ENCODE results near the gene NXPH4. TPM values are rescaled to one million over a fixed set of nuclear protein-coding genes. Genes with fewer than 3 reads are reported as not detected.
A peak's percentile ranks its signal among the peaks of the same experiment; 100 is the strongest.

NXPH4 gene
- total RNA-seq, 1 donor from 2014 or later: not detected

- Mint-ChIP-seq H3K9me3 (ENCODE audit: unreplicated experiment) (no peaks in the 10 kb centered on the region), H3K4me1 (ENCODE audit: unreplicated experiment) (peaks cover 27% of the 10 kb centered on the region), H3K4me3 (ENCODE audit: unreplicated experiment) (peak overlapping the region; percentile 96), H3K27me3 (ENCODE audit: unreplicated experiment) (peaks cover 20% of the 10 kb centered on the region), H3K36me3 (ENCODE audit: low read depth, unreplicated experiment) (peaks cover 21% of the 10 kb centered on the region), H3K27ac (ENCODE audit: unreplicated experiment) (no peak overlapping the region)
- no peak for DNase-seq (ENCODE audit: low spot score)
- TF ChIP-seq, protein P1, sequence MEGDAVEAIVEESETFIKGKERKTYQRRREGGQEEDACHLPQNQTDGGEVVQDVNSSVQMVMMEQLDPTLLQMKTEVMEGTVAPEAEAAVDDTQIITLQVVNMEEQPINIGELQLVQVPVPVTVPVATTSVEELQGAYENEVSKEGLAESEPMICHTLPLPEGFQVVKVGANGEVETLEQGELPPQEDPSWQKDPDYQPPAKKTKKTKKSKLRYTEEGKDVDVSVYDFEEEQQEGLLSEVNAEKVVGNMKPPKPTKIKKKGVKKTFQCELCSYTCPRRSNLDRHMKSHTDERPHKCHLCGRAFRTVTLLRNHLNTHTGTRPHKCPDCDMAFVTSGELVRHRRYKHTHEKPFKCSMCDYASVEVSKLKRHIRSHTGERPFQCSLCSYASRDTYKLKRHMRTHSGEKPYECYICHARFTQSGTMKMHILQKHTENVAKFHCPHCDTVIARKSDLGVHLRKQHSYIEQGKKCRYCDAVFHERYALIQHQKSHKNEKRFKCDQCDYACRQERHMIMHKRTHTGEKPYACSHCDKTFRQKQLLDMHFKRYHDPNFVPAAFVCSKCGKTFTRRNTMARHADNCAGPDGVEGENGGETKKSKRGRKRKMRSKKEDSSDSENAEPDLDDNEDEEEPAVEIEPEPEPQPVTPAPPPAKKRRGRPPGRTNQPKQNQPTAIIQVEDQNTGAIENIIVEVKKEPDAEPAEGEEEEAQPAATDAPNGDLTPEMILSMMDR (IDR thresholded peaks at IDR 0.05; ENCODE audit: unreplicated experiment): no peak
Measured at GRCh38 chr12:57231276-57232021, 14.9 kb downstream of the NXPH4 start.

DNA sequence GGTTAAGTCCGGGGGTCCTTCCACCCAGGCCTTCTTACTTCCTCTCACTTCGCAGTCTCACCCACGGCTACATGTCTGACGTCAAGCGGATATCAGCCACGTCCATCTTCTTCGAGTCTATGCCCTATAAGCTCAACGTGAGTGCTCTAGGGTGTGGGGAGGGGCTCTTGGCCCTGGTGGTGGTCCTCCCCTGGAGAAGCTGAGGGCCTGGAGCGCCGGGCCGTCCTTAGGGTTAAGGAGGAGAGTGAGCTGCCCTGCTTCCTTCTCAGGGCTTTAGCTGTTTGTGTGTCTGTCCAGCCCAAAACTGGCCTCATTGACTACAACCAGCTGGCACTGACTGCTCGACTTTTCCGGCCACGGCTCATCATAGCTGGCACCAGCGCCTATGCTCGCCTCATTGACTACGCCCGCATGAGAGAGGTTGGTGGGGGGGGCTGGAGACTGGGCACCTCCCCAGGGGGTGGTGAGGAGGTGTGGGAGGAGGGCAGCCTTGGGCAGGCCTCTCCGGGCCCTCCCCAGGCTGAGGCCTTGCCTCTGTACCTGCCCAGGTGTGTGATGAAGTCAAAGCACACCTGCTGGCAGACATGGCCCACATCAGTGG, 15.7 kb downstream of the NXPH4 start:
- H3K27me3 Mint-ChIP-seq (ENCODE audit: unreplicated experiment): peaks cover 22% of the 10 kb centered on the region

GRCh38 chr12:57233357-57234232, 17.0 kb downstream of the NXPH4 start:
- H3K9me3 Mint-ChIP-seq (ENCODE audit: unreplicated experiment): no peaks in the 10 kb centered on the region
- peaks cover 24% of the 10 kb centered on the region for H3K36me3 Mint-ChIP-seq (ENCODE audit: low read depth, unreplicated experiment)
- TF ChIP-seq, protein P1 (IDR thresholded peaks at IDR 0.05; ENCODE audit: unreplicated experiment): no peak
- no peak for DNase-seq (ENCODE audit: low spot score)
- H3K27ac Mint-ChIP-seq (ENCODE audit: unreplicated experiment): no peak overlapping the region
- H3K4me3 Mint-ChIP-seq (ENCODE audit: unreplicated experiment): peak overlapping the region; percentile 59
- peaks cover 27% of the 10 kb centered on the region for H3K4me1 Mint-ChIP-seq (ENCODE audit: unreplicated experiment)
- H3K27me3 Mint-ChIP-seq (ENCODE audit: unreplicated experiment): peaks cover 24% of the 10 kb centered on the region

More for the DNA sequence above, 15.7 kb downstream of the NXPH4 start:
- no peak overlapping the region for H3K27ac Mint-ChIP-seq (ENCODE audit: unreplicated experiment)
- TF ChIP-seq, protein P1 (IDR thresholded peaks at IDR 0.05; ENCODE audit: unreplicated experiment): no peak
- no peak overlapping the region for H3K4me3 Mint-ChIP-seq (ENCODE audit: unreplicated experiment)
- no peaks in the 10 kb centered on the region for H3K9me3 Mint-ChIP-seq (ENCODE audit: unreplicated experiment)
- peaks cover 21% of the 10 kb centered on the region for H3K36me3 Mint-ChIP-seq (ENCODE audit: low read depth, unreplicated experiment)
- no peak for DNase-seq (ENCODE audit: low spot score)
- H3K4me1 Mint-ChIP-seq (ENCODE audit: unreplicated experiment): peaks cover 25% of the 10 kb centered on the region

GRCh38 chr12:57234233-57234570, 17.6 kb downstream of the NXPH4 start:
- H3K27me3 Mint-ChIP-seq (ENCODE audit: unreplicated experiment): peaks cover 28% of the 10 kb centered on the region
- peaks cover 26% of the 10 kb centered on the region for H3K4me1 Mint-ChIP-seq (ENCODE audit: unreplicated experiment)
- DNase-seq (ENCODE audit: low spot score): no peak
- H3K4me3 Mint-ChIP-seq (ENCODE audit: unreplicated experiment): peak overlapping the region; percentile 59
- H3K9me3 Mint-ChIP-seq (ENCODE audit: unreplicated experiment): no peaks in the 10 kb centered on the region
- TF ChIP-seq, protein P1 (IDR thresholded peaks at IDR 0.05; ENCODE audit: unreplicated experiment): no peak
- peak overlapping the region; percentile 48 for H3K27ac Mint-ChIP-seq (ENCODE audit: unreplicated experiment)
- H3K36me3 Mint-ChIP-seq (ENCODE audit: low read depth, unreplicated experiment): peaks cover 28% of the 10 kb centered on the region

Data from endothelial cell (in vitro differentiated cells).